Measurements from ENCODE around the gene PDE9A.

GRCh38 chr21:42685954-42686500 is 32.6 kb downstream of the PDE9A start:
- TF ChIP-seq, protein P1, sequence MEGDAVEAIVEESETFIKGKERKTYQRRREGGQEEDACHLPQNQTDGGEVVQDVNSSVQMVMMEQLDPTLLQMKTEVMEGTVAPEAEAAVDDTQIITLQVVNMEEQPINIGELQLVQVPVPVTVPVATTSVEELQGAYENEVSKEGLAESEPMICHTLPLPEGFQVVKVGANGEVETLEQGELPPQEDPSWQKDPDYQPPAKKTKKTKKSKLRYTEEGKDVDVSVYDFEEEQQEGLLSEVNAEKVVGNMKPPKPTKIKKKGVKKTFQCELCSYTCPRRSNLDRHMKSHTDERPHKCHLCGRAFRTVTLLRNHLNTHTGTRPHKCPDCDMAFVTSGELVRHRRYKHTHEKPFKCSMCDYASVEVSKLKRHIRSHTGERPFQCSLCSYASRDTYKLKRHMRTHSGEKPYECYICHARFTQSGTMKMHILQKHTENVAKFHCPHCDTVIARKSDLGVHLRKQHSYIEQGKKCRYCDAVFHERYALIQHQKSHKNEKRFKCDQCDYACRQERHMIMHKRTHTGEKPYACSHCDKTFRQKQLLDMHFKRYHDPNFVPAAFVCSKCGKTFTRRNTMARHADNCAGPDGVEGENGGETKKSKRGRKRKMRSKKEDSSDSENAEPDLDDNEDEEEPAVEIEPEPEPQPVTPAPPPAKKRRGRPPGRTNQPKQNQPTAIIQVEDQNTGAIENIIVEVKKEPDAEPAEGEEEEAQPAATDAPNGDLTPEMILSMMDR (IDR thresholded peaks at IDR 0.05), result no peak
- TF ChIP-seq POLR2A (IDR thresholded peaks at IDR 0.05; ENCODE audit: low read depth) (no peak), POLR2AphosphoS5 (IDR thresholded peaks at IDR 0.05) (no peak)

Measured in esophagus muscularis mucosa (tissue), 3 donors.